Upper lobe of left lung (tissue), 4 donors: ENCODE results near the gene ZNF74.

ENCODE experiments used
- EP300 ChIP-seq, 4 donors: sonication (generic); formaldehyde crosslinking; IDR thresholded peaks; one replicate each; pipeline ENCODE4 v1.5.1; 2017; ENCODE audit warnings: antibody characterized with exemption in 4 of 4, control low read depth in 2 of 4
- POLR2A ChIP-seq, 4 donors: fragments of 450-650 bp; IDR thresholded peaks; one replicate each; pipeline ENCODE4 v1.5.1; 2016 to 2017; ENCODE audit warnings: antibody characterized with exemption in 4 of 4, mild to moderate bottlenecking in 2 of 4
- POLR2AphosphoS5 ChIP-seq, 2 donors: sonication (generic); formaldehyde crosslinking; IDR thresholded peaks; one replicate each; pipeline ENCODE4 v1.5.1; 2017; ENCODE audit warnings: antibody characterized with exemption in 2 of 2
- TF ChIP-seq, protein P1 (sequence below), 6 experiments: fragments of 450-650 bp in 4 of 6; fragments of 200-600 bp in 2 of 6; sonication (generic) in 2 of 6; IDR thresholded peaks; one replicate each; pipeline ENCODE4 v1.5.1; 2016 to 2019; ENCODE audit warnings: antibody characterized with exemption in 6 of 6

DNA sequence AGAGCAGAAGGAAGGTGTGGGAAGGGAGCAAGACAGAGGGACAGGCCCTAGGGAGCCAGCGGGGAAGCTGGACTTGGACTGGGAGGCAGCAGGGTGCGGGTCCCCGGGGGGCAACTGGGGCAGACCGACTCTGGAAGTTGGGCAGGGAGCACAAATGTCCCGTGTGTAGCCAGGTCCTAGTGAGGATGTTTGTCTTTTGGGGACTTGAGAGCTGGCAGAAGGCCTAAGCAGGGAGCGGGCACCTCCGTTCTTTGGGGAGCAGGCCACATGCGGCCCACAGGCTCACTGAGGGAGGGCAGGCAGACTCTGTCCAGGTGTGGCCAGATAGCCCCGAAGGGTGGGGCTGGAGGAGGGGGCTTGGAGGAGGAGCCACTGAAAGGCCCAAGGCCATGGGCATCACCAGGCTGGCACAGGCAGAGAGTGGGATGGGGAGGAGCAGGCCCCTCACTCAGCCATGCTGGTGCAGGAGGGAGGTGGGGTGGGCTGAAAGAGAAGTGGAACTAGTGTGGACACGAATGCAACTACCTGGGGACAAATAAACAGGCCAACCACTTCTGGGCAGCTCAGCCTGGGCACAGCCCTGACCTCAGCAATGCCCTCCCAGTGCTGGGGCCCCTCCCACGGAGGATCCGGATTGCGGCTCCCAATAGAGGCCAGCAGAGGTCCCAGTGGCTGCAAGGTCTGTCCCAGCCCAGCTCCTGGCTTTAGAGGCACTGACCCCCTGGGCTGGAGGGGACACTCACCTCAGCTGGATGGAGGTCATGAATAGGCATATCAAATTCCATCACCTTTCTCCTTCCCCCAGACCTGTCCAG is 44.9 kb downstream of the ZNF74 start:
- TF ChIP-seq, protein P1, sequence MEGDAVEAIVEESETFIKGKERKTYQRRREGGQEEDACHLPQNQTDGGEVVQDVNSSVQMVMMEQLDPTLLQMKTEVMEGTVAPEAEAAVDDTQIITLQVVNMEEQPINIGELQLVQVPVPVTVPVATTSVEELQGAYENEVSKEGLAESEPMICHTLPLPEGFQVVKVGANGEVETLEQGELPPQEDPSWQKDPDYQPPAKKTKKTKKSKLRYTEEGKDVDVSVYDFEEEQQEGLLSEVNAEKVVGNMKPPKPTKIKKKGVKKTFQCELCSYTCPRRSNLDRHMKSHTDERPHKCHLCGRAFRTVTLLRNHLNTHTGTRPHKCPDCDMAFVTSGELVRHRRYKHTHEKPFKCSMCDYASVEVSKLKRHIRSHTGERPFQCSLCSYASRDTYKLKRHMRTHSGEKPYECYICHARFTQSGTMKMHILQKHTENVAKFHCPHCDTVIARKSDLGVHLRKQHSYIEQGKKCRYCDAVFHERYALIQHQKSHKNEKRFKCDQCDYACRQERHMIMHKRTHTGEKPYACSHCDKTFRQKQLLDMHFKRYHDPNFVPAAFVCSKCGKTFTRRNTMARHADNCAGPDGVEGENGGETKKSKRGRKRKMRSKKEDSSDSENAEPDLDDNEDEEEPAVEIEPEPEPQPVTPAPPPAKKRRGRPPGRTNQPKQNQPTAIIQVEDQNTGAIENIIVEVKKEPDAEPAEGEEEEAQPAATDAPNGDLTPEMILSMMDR (IDR thresholded peaks at IDR 0.05) = peak in 1 of 6 experiments; percentile 34
- TF ChIP-seq POLR2A (IDR thresholded peaks at IDR 0.05) (no peak), EP300 (IDR thresholded peaks at IDR 0.05) (no peak), POLR2AphosphoS5 (IDR thresholded peaks at IDR 0.05) (no peak)
